Fibroblast of mammary gland (primary cell): ENCODE results near the gene EML1.
A peak's percentile ranks its signal among the peaks of the same experiment; 100 is the strongest.

Source experiments
- DNase-seq: peaks from one replicate; pipeline ENCODE4 v3.0.0-alpha.2; 2010; ENCODE audit warnings: low read depth
- H3K4me3 ChIP-seq: 2 replicates; pipeline ENCODE4 v1.5.1; 2011; ENCODE audit warnings: low read depth, mild to moderate bottlenecking, low read length, moderate library complexity; ENCODE audit not compliant: control insufficient read depth
- TF ChIP-seq, protein P1 (sequence below): conservative IDR thresholded peaks from 2 replicates; pipeline ENCODE4 v1.5.1; 2011; ENCODE audit warnings: low read depth, low read length, inconsistent platforms; ENCODE audit not compliant: control insufficient read depth, insufficient read depth

The EML1 gene

GRCh38 chr14:99878563-99878962 lies 85.3 kb downstream of the EML1 start:
- no peak overlapping the region for H3K4me3 ChIP-seq
- TF ChIP-seq, protein P1, sequence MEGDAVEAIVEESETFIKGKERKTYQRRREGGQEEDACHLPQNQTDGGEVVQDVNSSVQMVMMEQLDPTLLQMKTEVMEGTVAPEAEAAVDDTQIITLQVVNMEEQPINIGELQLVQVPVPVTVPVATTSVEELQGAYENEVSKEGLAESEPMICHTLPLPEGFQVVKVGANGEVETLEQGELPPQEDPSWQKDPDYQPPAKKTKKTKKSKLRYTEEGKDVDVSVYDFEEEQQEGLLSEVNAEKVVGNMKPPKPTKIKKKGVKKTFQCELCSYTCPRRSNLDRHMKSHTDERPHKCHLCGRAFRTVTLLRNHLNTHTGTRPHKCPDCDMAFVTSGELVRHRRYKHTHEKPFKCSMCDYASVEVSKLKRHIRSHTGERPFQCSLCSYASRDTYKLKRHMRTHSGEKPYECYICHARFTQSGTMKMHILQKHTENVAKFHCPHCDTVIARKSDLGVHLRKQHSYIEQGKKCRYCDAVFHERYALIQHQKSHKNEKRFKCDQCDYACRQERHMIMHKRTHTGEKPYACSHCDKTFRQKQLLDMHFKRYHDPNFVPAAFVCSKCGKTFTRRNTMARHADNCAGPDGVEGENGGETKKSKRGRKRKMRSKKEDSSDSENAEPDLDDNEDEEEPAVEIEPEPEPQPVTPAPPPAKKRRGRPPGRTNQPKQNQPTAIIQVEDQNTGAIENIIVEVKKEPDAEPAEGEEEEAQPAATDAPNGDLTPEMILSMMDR, result no peak
- DNase-seq, result no peak

- TF ChIP-seq, protein P1, result no peak
- peak overlapping the region; percentile 8 for H3K4me3 ChIP-seq
- peak; percentile 90 for DNase-seq
Observed at GRCh38 chr14:99879401-99880295, 86.4 kb downstream of the EML1 start.

GRCh38 chr14:99880651-99881420 lies 87.6 kb downstream of the EML1 start:
- DNase-seq, result peak; percentile 68
- TF ChIP-seq, protein P1, result no peak
- no peak overlapping the region for H3K4me3 ChIP-seq

GRCh38 chr14:99883866-99884650 lies 90.8 kb downstream of the EML1 start:
- TF ChIP-seq, protein P1, result no peak
- H3K4me3 ChIP-seq, result no peak overlapping the region
- no peak for DNase-seq

GRCh38 chr14:99884834-99885648 lies 91.8 kb downstream of the EML1 start:
- peak; percentile 76 for DNase-seq
- H3K4me3 ChIP-seq, result no peak overlapping the region
- TF ChIP-seq, protein P1, result peak; percentile 75

- DNase-seq, result no peak
- TF ChIP-seq, protein P1, result no peak
- no peak overlapping the region for H3K4me3 ChIP-seq
Observed at GRCh38 chr14:99885649-99885958, 92.4 kb downstream of the EML1 start.
